KOPT-K1 (cell line): ENCODE data around the gene SNPH.
"Not testable (repeated sequence)": the region's sequence is repeated elsewhere in the genome, so short reads cannot be mapped to it uniquely, and the experiment has no call there.

Experiments used
- H3K27ac ChIP-seq: fragments of 200-600 bp; sonication (generic); 2 replicates; pipeline ENCODE4 v1.5.1; 2016; ENCODE audit warnings: antibody characterized with exemption, mild to moderate bottlenecking, low read depth, low read length; ENCODE audit not compliant: poor library complexity, severe bottlenecking
- H3K36me3 ChIP-seq: fragments of 200-600 bp; sonication (generic); 2 replicates; pipeline ENCODE4 v1.5.1; 2017; ENCODE audit warnings: antibody characterized with exemption, mild to moderate bottlenecking, low read length, moderate library complexity; ENCODE audit not compliant: insufficient read depth
- H3K9me3 ChIP-seq: fragments of 200-600 bp; sonication (generic); 2 replicates; pipeline ENCODE4 v1.5.1; 2017; ENCODE audit warnings: antibody characterized with exemption, low read length, mild to moderate bottlenecking; ENCODE audit not compliant: insufficient read depth, poor library complexity, severe bottlenecking

The SNPH gene

GRCh38 chr20:1247689-1248088 lies 18.4 kb upstream of the SNPH start:
- Histone ChIP-seq H3K9me3 (peaks cover 4% of the 10 kb centered on the region), H3K27ac (no peak overlapping the region), H3K36me3 (no peaks in the 10 kb centered on the region)

- not testable (repeated sequence) for H3K27ac ChIP-seq, H3K36me3 ChIP-seq, H3K9me3 ChIP-seq
Measured at GRCh38 chr20:1250282-1250681, 15.8 kb upstream of the SNPH start.

GRCh38 chr20:1252416-1252815 lies 13.7 kb upstream of the SNPH start:
- H3K27ac ChIP-seq = no peak overlapping the region
- H3K36me3 ChIP-seq = no peaks in the 10 kb centered on the region
- peaks cover 11% of the 10 kb centered on the region for H3K9me3 ChIP-seq

- peaks cover 11% of the 10 kb centered on the region for H3K9me3 ChIP-seq
- H3K36me3 ChIP-seq = no peaks in the 10 kb centered on the region
- H3K27ac ChIP-seq = no peak overlapping the region
Measured at GRCh38 chr20:1254254-1254653, 11.8 kb upstream of the SNPH start.

GRCh38 chr20:1255675-1256074 lies 10.4 kb upstream of the SNPH start:
- Histone ChIP-seq H3K9me3 (peaks cover 11% of the 10 kb centered on the region), H3K27ac (no peak overlapping the region), H3K36me3 (no peaks in the 10 kb centered on the region)

- Histone ChIP-seq H3K36me3 (no peaks in the 10 kb centered on the region), H3K27ac (no peak overlapping the region), H3K9me3 (peaks cover 23% of the 10 kb centered on the region)
Measured at GRCh38 chr20:1263853-1264252, 2.2 kb upstream of the SNPH start.

GRCh38 chr20:1264727-1265126 lies 1.4 kb upstream of the SNPH start:
- no peaks in the 10 kb centered on the region for H3K36me3 ChIP-seq

GRCh38 chr20:1265226-1265915 lies 723 bp upstream of the SNPH start:
- H3K9me3 ChIP-seq = peaks cover 23% of the 10 kb centered on the region
- peak overlapping the region; percentile 1 for H3K27ac ChIP-seq
- no peaks in the 10 kb centered on the region for H3K36me3 ChIP-seq

More at GRCh38 chr20:1264727-1265126, 1.4 kb upstream of the SNPH start:
- H3K27ac ChIP-seq = no peak overlapping the region
- peaks cover 23% of the 10 kb centered on the region for H3K9me3 ChIP-seq

- H3K9me3 ChIP-seq = peaks cover 22% of the 10 kb centered on the region
- H3K27ac ChIP-seq = peak overlapping the region; percentile 1
- H3K36me3 ChIP-seq = no peaks in the 10 kb centered on the region
Measured at GRCh38 chr20:1265916-1266166, 253 bp upstream of the SNPH start.

- Histone ChIP-seq H3K27ac (no peak overlapping the region), H3K36me3 (no peaks in the 10 kb centered on the region), H3K9me3 (peaks cover 14% of the 10 kb centered on the region)
Measured at GRCh38 chr20:1267161-1267560, 1.1 kb downstream of the SNPH start.

GRCh38 chr20:1267809-1268374 lies 1.8 kb downstream of the SNPH start:
- Histone ChIP-seq H3K36me3 (no peaks in the 10 kb centered on the region), H3K27ac (no peak overlapping the region), H3K9me3 (peaks cover 7% of the 10 kb centered on the region)

GRCh38 chr20:1269235-1269634 lies 3.1 kb downstream of the SNPH start:
- H3K36me3 ChIP-seq = no peaks in the 10 kb centered on the region
- no peak overlapping the region for H3K27ac ChIP-seq
- H3K9me3 ChIP-seq = no peaks in the 10 kb centered on the region

GRCh38 chr20:1269850-1270249 lies 3.8 kb downstream of the SNPH start:
- no peak overlapping the region for H3K27ac ChIP-seq
- H3K36me3 ChIP-seq = no peaks in the 10 kb centered on the region
- no peaks in the 10 kb centered on the region for H3K9me3 ChIP-seq

GRCh38 chr20:1272368-1273100 lies 6.4 kb downstream of the SNPH start:
- H3K36me3 ChIP-seq = no peaks in the 10 kb centered on the region
- H3K9me3 ChIP-seq = no peaks in the 10 kb centered on the region
- no peak overlapping the region for H3K27ac ChIP-seq

GRCh38 chr20:1273366-1273765 lies 7.3 kb downstream of the SNPH start:
- Histone ChIP-seq H3K36me3 (no peaks in the 10 kb centered on the region), H3K9me3 (no peaks in the 10 kb centered on the region), H3K27ac (no peak overlapping the region)
